Activated T-cell treated with anti-CD3 and anti-CD28 coated beads for 1 hour (primary cell): Measurements from ENCODE around the gene HSD17B11.
"Not testable (repeated sequence)": the region's sequence is repeated elsewhere in the genome, so short reads cannot be mapped to it uniquely, and the experiment has no call there.

Source experiments
- DNase-seq: peaks from one replicate; pipeline ENCODE4 v3.0.0-alpha.2; 2020; ENCODE audit warnings: low read depth

Gene HSD17B11

GRCh38 chr4:87405211-87405820 lies 14.3 kb upstream of the HSD17B11 start:
- DNase-seq: no peak

DNA sequence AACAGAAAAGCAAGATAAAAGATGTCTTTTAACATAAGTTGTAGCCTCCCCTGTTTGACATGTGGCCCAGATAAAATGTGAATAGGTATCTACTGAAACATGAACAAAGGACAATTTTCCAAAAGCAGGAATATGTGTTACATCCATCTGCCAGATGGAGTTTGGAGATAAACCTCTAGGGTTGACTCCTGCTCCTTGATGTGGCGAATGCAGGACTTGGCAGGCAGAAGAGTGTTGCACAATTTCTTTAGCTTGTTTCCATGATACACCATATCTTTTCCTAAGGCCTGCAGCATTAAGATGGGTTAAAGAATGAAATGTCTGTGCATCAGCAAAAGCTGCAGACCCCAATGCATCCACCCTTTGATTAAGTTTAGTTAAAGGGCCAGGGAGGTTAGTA lies 12.7 kb upstream of the HSD17B11 start:
- not testable (repeated sequence) for DNase-seq

- no peak for DNase-seq
Observed at GRCh38 chr4:87399954-87400353, 9.0 kb upstream of the HSD17B11 start.

- DNase-seq: no peak
Observed at GRCh38 chr4:87399148-87399547, 8.2 kb upstream of the HSD17B11 start.

DNA sequence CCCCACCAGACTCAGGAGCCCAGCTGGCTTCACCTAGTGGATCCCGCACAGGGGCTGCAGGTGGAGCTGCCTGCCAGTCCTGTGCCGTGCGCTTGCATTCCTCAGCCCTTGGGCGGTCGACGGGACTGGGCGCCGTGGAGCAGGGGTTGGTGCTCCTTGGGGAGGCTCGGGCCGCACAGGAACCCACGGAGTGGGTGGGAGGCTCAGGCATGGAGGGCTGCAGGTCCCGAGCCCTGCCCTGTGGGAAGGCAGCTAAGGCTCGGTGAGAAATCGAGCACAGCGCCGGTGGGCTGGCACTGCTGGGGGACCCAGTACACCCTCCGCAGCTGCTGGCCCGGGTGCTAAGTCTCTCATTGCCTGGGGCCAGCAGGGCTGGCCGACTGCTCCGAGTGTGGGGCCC lies 4.9 kb upstream of the HSD17B11 start:
- DNase-seq: not testable (repeated sequence)

DNA sequence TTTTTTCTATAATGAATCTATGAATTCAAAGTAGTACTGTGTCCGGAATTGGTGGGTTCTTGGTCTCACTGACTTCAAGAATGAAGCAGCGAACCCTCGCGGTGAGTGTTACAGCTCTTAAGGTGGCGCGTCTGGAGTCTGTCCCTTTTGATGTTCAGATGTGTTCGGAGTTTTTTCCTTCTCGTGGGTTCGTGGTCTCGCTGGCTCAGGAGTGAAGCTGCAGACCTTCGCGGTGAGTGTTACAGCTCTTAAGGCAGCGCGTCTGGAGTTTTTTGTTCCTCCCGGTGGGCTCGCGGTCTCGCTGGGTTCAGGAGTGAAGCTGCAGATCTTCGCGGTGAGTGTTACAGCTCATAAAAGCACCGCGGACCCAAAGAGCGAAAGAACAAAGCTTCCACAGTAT lies 4.1 kb upstream of the HSD17B11 start:
- not testable (repeated sequence) for DNase-seq

DNA sequence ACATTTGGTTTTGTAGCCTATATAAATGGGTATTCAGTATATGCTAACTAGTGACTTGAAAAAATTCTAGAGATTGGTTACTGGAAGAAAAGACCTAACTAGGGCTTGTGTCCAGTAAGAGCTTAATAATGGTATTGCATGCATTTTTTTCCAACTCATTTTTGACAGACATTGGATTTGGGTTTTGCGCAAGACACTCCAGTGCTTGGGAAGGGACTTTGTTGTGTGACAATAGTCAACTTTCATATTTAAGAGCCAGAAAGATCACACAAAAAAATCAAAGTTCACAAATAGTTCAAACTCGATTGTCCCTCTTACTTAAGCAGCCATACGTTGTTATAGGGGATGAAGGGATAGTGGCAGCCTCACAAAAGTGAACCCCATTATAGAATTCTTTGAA lies 1.2 kb upstream of the HSD17B11 start:
- no peak for DNase-seq

DNA sequence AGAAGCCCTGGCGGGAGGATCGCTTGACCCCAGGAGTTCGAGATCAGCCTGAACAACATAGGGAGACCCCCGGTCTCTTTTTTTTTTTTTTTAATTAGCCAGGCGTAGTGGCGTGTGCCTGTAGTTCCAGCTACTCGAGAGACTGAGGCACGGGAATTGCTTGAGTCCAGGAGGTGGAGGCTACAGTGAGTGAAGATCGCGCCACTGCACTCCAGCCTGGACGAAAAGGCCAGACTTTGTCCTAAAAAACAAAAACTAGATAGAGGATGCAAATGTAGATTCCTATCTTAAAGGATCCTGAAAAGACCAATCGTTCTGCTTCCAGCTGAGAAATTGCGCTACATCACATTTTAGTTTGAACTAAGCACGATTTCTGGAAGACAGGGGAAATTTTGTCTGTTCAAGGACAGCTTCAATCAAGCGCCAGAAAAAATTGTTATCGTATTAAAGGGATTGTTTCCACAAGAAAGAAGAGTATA lies 627 bp upstream of the HSD17B11 start:
- no peak for DNase-seq

DNA sequence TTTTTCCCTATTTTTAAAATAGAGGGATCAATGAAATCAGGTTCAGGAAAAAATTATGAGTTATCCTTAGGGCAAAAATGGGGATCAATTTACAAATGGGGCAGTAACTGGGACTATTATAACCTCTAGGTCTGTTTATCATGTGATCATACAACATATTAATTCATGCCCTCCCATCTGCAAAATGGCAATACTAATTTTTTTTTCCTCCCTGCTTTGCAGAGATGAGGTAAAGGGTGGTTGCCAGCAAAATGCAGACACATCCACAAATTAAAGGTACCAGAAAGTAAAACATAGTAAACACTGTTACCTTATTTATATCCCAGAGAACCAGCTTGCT lies 467 bp downstream of the HSD17B11 start:
- no peak for DNase-seq

GRCh38 chr4:87390055-87390454 lies 933 bp downstream of the HSD17B11 start:
- DNase-seq: not testable (repeated sequence)

- DNase-seq: no peak
Observed at GRCh38 chr4:87388901-87389300, 2.1 kb downstream of the HSD17B11 start.

DNA sequence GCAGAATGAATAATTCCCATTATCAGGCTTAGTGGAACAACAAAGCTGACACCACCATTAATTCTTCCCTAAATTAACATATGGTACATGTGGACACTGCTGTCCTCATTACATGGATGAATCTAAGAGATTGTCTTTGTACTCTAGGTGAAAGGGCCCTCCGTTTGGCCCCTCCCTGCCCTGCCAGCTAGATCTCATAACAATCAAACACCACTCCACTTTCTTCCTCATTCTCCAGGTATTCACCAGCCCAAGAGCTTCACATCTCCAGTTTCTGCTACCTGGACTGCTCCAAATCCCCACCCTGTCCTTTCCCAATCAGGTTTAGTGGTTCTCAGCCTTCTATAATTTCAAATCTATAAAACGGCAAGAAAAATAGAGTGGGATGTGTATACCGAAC lies 3.8 kb downstream of the HSD17B11 start:
- DNase-seq: no peak

DNA sequence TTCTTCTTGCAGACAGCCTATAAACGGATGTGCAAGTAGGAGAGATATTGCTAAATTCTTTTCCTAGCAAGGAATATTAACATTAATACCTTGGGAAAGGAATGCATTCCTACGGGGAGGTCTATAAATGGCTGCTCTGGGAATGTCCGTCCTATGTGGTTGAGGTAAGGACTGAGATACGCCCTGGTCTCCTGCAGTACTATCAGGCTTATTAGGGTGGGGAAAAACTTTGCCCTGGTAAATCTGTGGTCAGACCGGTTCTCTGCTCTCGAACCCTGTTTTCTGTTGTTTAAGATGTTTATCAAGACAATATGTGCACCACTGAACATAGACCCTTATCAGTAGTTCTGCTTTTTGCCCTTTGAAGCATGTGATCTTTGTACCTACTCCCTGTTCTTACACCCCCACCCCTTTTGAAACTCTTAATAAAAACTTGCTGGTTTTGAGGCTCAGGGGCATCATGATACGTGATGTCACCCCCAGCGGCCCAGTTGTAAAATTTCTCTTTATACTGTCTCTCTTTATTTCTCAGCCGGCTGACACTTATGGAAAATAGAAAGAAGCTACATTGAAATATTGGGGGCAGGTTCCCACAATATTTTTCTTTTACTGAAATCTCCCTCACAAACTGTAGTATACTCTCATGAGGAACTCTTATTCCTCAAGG lies 6.4 kb downstream of the HSD17B11 start:
- not testable (repeated sequence) for DNase-seq

GRCh38 chr4:87382931-87383330 lies 8.1 kb downstream of the HSD17B11 start:
- no peak for DNase-seq

- no peak for DNase-seq
Observed at GRCh38 chr4:87382116-87382515, 8.9 kb downstream of the HSD17B11 start.

GRCh38 chr4:87377816-87378215 lies 13.2 kb downstream of the HSD17B11 start:
- DNase-seq: no peak

DNA sequence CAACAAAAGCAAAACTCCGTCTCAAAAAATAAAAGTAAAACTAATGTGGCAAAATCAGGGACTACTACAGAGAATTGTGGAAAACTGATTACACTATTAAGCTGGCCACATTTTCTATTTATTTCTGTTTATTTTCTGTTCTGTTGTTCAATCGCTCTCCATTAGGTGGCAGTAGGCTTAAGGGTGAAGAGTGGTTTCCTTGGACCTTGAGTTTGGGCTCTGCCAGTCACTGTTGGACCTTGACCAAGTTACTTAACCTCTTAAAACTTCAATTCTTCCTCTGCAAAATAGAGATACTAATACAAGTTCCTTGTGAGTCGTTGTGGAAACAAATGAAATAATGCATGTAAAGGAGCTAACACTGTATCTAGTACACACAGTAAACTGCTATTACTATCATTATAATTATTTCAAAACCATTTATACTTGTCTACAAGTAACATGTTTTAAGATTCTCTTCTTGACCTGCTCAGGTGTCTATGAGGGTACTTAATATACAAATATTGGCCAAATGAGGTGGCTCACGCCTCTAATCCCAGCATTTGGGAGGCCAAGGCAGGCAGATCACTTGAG lies 15.2 kb downstream of the HSD17B11 start:
- DNase-seq: no peak

DNA sequence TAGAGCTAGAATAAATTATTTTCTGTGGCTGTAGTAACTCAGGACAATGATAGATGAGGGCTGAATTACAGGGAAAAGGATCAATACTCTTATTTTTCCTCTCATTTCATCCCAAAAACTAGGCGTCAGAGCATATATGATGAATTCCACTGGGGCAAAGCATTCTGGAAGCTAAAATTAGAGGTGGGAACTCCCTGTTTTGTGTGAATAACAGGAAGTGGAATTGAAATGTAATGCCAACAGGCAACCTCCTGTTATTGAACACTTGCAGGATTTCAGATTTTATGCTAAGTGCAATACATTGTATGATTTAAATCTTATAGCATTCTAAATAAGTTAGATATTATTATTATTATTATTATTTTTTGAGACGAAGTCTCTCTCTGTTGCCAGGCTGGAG lies 20.9 kb downstream of the HSD17B11 start:
- no peak for DNase-seq

- no peak for DNase-seq
Observed at GRCh38 chr4:87366521-87367162, 24.3 kb downstream of the HSD17B11 start.

DNA sequence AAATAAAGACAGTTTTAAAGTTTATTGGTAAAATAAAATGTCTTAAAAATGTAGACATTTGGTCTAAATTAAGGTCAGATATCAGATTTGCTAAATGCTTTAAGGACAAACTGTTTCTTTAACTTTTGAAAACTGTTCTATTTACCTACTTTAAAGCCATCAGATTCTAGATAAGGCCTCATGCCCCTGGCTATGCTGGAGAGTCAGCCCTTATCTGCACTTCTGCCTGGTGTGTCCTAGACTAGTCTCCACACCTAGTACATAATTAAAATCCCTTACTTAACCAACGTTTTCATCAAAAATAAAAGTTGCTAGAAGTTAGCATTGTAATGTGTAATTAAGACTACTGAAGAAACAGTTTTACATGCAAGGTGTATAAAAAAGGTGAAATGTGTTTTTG lies 25.6 kb downstream of the HSD17B11 start:
- no peak for DNase-seq

- no peak for DNase-seq
Observed at GRCh38 chr4:87363552-87363951, 27.4 kb downstream of the HSD17B11 start.

DNA sequence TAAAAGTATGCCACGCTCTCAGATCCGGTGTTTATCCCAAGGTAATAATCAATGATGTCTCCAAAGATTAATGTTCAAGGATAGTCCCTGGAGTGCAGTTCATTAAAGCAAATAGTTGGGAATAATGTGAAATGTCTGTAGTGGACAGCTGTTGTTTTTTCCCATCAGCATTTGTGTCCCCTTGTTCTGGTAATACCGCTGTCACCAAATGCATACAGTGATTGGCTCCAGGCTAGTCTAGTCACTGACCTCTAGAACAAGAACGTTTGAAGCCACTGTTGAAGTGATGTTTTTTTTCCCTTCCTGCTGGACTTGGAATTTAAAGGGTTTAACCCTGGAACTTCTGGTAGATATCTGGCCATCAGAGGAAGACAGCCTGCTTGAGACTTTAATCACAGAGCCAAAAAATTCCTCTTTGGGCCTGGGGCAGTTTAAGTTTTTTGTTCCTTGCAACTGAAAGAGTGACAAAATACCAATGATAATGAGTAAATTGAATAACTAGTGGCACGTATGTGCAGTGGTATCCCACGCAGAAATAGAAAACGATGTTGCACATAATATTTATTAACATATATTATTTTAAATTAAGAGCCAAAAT lies 30.6 kb downstream of the HSD17B11 start:
- no peak for DNase-seq

DNA sequence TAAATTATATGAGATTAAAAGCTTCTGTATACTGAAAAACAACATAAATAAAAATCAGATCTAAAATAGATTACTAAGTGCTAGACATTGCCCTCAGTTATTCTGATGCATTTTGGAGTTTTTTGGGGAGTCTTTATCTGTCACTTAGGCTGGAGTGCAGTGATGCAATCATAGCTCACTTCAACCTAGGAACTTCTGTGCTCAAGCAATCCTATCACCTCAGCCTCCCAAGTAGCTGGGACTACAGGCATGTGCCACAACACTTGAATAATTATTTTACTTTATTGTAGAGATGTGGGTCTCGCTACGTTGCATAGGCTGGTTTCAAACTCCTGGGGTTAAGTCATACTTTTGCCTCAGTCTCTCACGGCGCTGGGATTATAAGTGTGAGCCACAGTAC lies 31.7 kb downstream of the HSD17B11 start:
- no peak for DNase-seq
